Natural killer cell (primary cell): ENCODE data around the gene CDC16. TPM values are rescaled to one million over a fixed set of nuclear protein-coding genes. Genes with fewer than 3 reads are reported as not detected.

ENCODE experiments used
- ATAC-seq, 3 donors: fragments of 150-1000 bp in 2 of 3; fragments of 200-7000 bp in 1 of 3; cut with Tn5 transposase; 1 replicate in 1 of 3; 2 replicates in 2 of 3; pipeline ENCODE4 v1.10.0; 2021; ENCODE audit warnings: mild to moderate bottlenecking in 2 of 3, moderate library complexity in 2 of 3
- DNase-seq, 2 donors: peaks; one replicate each; pipeline versions ENCODE4 v3.0.0 to v3.0.0-alpha.2; 2013 to 2021; ENCODE audit warnings: mixed read lengths in 1 of 2
- H3K27ac ChIP-seq: one replicate; pipeline ENCODE4 v1.5.1; 2013; ENCODE audit warnings: mild to moderate bottlenecking, low read length
- H3K27me3 ChIP-seq: one replicate; pipeline ENCODE4 v1.6.1; 2013; ENCODE audit warnings: low read length; ENCODE audit not compliant: control insufficient read depth, insufficient read depth
- H3K36me3 ChIP-seq: one replicate; pipeline ENCODE4 v1.6.1; 2013; ENCODE audit warnings: low read length; ENCODE audit not compliant: control insufficient read depth, insufficient read depth
- H3K4me1 ChIP-seq: one replicate; pipeline ENCODE4 v1.6.1; 2013; ENCODE audit warnings: low read length; ENCODE audit not compliant: control insufficient read depth, insufficient read depth
- H3K4me3 ChIP-seq: one replicate; pipeline ENCODE4 v1.5.1; 2013; ENCODE audit warnings: low read length
- H3K9me3 ChIP-seq: one replicate; pipeline ENCODE4 v1.6.1; 2013; ENCODE audit warnings: low read length; ENCODE audit not compliant: control insufficient read depth, insufficient read depth
- H3K27ac Mint-ChIP-seq, 2 donors: one replicate each; pipeline ENCODE4 v1.8.0; 2022; ENCODE audit warnings: mild to moderate bottlenecking in 2 of 2, mixed read lengths in 2 of 2, moderate library complexity in 1 of 2
- H3K27me3 Mint-ChIP-seq, 2 donors: one replicate each; pipeline ENCODE4 v1.8.0; 2022; ENCODE audit warnings: low read depth in 2 of 2, mixed read lengths in 2 of 2
- H3K36me3 Mint-ChIP-seq: one replicate; pipeline ENCODE4 v1.8.0; 2022; ENCODE audit warnings: mixed read lengths
- H3K4me1 Mint-ChIP-seq, 2 donors: one replicate each; pipeline ENCODE4 v1.8.0; 2022; ENCODE audit warnings: mixed read lengths in 2 of 2
- H3K4me3 Mint-ChIP-seq: one replicate; pipeline ENCODE4 v1.8.0; 2022; ENCODE audit warnings: mild to moderate bottlenecking, moderate library complexity, mixed read lengths
- H3K9me3 Mint-ChIP-seq, 2 donors: one replicate each; pipeline ENCODE4 v1.8.0; 2022; ENCODE audit warnings: mixed read lengths in 2 of 2
- CTCF ChIP-seq: fragments of 200-600 bp; IDR thresholded peaks from one replicate; pipeline ENCODE4 v1.8.0; 2022; ENCODE audit warnings: antibody characterized with exemption
- WGBS: methylation state at CpG from one replicate; pipeline ENCODE4 v1.1.7; 2013; ENCODE audit warnings: missing lambda C conversion rate; ENCODE audit not compliant: insufficient coverage; 5-methylcytosine and 5-hydroxymethylcytosine counted together
- intact Hi-C: fragments of 100-400 bp; cut with micrococcal nuclease; formaldehyde crosslinking; loops from one replicate; pipeline ENCODE4 v1.14.2; 2022
- total RNA-seq, 4 donors: library from RNA; stranded (reverse); fragments of 120-200 nt in 1 of 4; gene quantifications; one replicate each; pipeline versions ENCODE4 v1.2.3 to v1.2.4, GENCODE V29; 2013 to 2022

The CDC16 gene
- total RNA-seq, 3 donors from 2014 or later (not counting 1 experiment from before 2014, with no cell fraction given) = 61.4 to 75.9 (median 70.7) TPM

DNA sequence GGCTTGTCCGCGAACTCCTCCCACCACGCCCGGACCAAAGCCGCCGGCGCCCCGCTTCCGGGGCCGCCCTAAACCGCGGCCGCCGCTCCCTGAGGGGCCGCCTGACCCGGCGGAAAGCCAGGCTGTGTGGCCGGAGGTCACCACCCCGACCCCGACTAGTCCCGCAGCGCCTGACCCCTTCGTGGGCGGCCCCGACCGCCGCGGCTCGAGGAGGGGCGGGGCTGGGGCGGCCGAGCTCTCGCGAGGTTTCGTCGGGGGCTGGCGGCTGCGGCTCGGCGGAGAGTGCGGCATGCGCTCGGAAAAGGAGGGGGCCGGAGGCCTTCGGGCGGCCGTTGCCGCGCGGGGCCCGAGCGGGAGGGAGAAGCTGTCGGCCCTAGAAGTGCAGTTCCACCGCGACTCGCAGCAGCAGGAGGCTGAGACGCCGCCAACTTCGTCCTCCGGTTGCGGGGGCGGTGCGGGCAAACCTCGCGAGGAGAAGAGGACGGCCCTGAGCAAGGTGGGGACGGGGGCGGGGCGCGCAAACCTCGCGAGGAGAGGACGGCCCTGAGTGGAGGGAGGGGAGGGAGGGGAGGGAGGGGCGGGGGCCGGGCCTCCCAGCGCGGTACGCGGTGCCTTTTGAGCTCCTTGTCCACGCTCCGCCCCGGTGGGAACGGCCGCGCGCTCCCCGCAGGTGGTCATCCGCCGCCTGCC is 46.8 kb downstream of the CDC16 start, which contains the start of gene UPF3A:
Gene UPF3A, plus strand, starts transcription at position 251 of the 690 bp plus-strand sequence. Its CDS starts 39 bp downstream, at position 290.
- TF ChIP-seq CTCF = no peak
- peaks cover 22% of the 10 kb centered on the region for H3K4me1 ChIP-seq
- H3K4me3 ChIP-seq = peak within 1 kb of the TSS; percentile 78
- peak within 1 kb of the TSS; percentile 91 for H3K27ac ChIP-seq
- intact Hi-C loops = loop anchor here (2.0 kb wide), 1 partner anchor 33 kb away; the partner anchor contains the start of gene CHAMP1
- Mint-ChIP-seq H3K4me1 (peaks cover 42 to 43% of the 10 kb centered on the region in 2 donors), H3K27me3 (no peaks in the 10 kb centered on the region), H3K9me3 (no peaks in the 10 kb centered on the region), H3K27ac (peak within 1 kb of the TSS; percentile 89 to 95), H3K4me3 (peak within 1 kb of the TSS; percentile 92), H3K36me3 (peaks cover 5% of the 10 kb centered on the region)
- no peaks in the 10 kb centered on the region for H3K27me3 ChIP-seq
- WGBS = 0% methylated on average over 77 of the region's 89 CpGs
- DNase-seq (peak; percentile 86 to 95), ATAC-seq (peak; percentile 79 to 93 (median 80))
- H3K36me3 ChIP-seq = peaks cover 22% of the 10 kb centered on the region
- no peaks in the 10 kb centered on the region for H3K9me3 ChIP-seq

DNA sequence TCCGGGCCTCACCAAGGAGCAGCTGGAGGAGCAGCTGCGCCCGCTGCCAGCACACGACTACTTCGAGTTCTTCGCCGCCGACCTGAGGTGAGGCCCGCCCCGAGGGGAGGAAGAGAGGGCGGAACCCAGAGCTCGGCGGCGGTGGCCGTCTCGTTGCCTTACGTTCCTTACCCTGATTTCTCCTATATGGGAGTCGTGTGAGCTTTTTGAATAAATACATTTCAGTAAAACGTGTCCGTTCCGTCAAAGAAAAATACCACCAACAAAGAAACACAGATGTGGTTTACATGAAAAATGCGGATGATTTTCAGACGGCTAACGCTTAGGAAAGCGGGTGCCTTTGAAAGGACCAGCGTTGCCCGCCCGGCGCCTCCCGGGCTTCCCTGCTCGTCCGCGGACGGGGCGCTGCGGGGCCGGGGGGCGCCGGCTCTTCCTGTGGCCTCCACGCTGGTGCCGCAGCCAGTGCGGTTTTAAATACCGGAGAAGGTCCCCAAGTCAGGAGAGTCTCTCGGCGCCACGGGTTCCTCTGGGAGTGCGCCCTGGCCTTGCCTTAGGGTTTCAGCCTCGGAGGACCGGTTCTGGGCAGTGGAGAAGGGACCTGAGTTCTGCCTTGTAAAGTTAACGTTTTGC is 47.5 kb downstream of the CDC16 start:
- Mint-ChIP-seq H3K4me3 (peak overlapping the region; percentile 92), H3K27me3 (no peaks in the 10 kb centered on the region), H3K36me3 (peaks cover 10% of the 10 kb centered on the region), H3K9me3 (no peaks in the 10 kb centered on the region), H3K27ac (peak overlapping the region; percentile 89 to 95), H3K4me1 (peaks cover 43 to 45% of the 10 kb centered on the region in 2 donors)
- Histone ChIP-seq H3K36me3 (peaks cover 25% of the 10 kb centered on the region), H3K9me3 (no peaks in the 10 kb centered on the region), H3K27ac (peak overlapping the region; percentile 44), H3K4me3 (peak overlapping the region; percentile 78), H3K4me1 (peaks cover 22% of the 10 kb centered on the region), H3K27me3 (no peaks in the 10 kb centered on the region)
- ATAC-seq (peak; percentile 61 to 80 (median 63)), DNase-seq (peak; percentile 75 to 84)
- no peak for TF ChIP-seq CTCF
- WGBS = under 1% methylated on average over 47 of the region's 50 CpGs
- intact Hi-C loops = loop anchor here (2.0 kb wide), 1 partner anchor 33 kb away; the partner anchor contains the start of gene CHAMP1

- Histone ChIP-seq H3K4me1 (peaks cover 22% of the 10 kb centered on the region), H3K4me3 (no peak overlapping the region), H3K9me3 (no peaks in the 10 kb centered on the region), H3K27me3 (no peaks in the 10 kb centered on the region), H3K36me3 (peaks cover 37% of the 10 kb centered on the region), H3K27ac (no peak overlapping the region)
- TF ChIP-seq CTCF = no peak
- Mint-ChIP-seq H3K9me3 (no peaks in the 10 kb centered on the region), H3K4me1 (peaks cover 45 to 47% of the 10 kb centered on the region in 2 donors), H3K4me3 (peak overlapping the region; percentile 68), H3K27me3 (no peaks in the 10 kb centered on the region), H3K27ac (no peak overlapping the region), H3K36me3 (peaks cover 10% of the 10 kb centered on the region)
- DNase-seq = no peak
- intact Hi-C loops = loop anchor here (2.0 kb wide), 1 partner anchor 31 kb away; the partner anchor contains the start of gene CHAMP1
- no peak for ATAC-seq
- WGBS = 92% methylated on average over 2 of the region's 3 CpGs
Measured at GRCh38 chr13:114283576-114283975, 48.9 kb downstream of the CDC16 start.
